Osteocyte (in vitro differentiated cells): ENCODE data around the gene EMC10. TPM values are rescaled to one million over a fixed set of nuclear protein-coding genes. Genes with fewer than 3 reads are reported as not detected.

Experiments used
- DNase-seq: peaks from one replicate; pipeline ENCODE4 v3.0.0; 2021; ENCODE audit warnings: mixed read lengths; ENCODE audit not compliant: unreplicated experiment; ENCODE audit errors: extremely low spot score
- H3K27ac Mint-ChIP-seq: one replicate; pipeline ENCODE4 v1.8.0; 2021; ENCODE audit warnings: mild to moderate bottlenecking, mixed read lengths; ENCODE audit not compliant: unreplicated experiment
- H3K27me3 Mint-ChIP-seq: one replicate; pipeline ENCODE4 v1.8.0; 2021; ENCODE audit warnings: mixed read lengths; ENCODE audit not compliant: unreplicated experiment
- H3K36me3 Mint-ChIP-seq: one replicate; pipeline ENCODE4 v1.8.0; 2021; ENCODE audit warnings: mixed read lengths; ENCODE audit not compliant: unreplicated experiment
- H3K4me1 Mint-ChIP-seq: one replicate; pipeline ENCODE4 v1.8.0; 2021; ENCODE audit warnings: mixed read lengths; ENCODE audit not compliant: unreplicated experiment
- H3K4me3 Mint-ChIP-seq: one replicate; pipeline ENCODE4 v1.8.0; 2021; ENCODE audit warnings: mild to moderate bottlenecking, moderate library complexity, mixed read lengths; ENCODE audit not compliant: unreplicated experiment
- H3K9me3 Mint-ChIP-seq: one replicate; pipeline ENCODE4 v1.8.0; 2021; ENCODE audit warnings: mixed read lengths; ENCODE audit not compliant: unreplicated experiment
- CTCF ChIP-seq: fragments of 200-600 bp; sonication (generic); IDR thresholded peaks from 2 replicates; pipeline ENCODE4 v1.5.0; 2021; ENCODE audit warnings: antibody characterized with exemption, mild to moderate bottlenecking, moderate library complexity
- total RNA-seq: library from RNA; stranded (reverse); gene quantifications from 2 replicates; pipeline ENCODE4 v1.2.1, GENCODE V29; 2021

The EMC10 gene
- total RNA-seq, 1 donor from 2014 or later = 172 TPM

DNA sequence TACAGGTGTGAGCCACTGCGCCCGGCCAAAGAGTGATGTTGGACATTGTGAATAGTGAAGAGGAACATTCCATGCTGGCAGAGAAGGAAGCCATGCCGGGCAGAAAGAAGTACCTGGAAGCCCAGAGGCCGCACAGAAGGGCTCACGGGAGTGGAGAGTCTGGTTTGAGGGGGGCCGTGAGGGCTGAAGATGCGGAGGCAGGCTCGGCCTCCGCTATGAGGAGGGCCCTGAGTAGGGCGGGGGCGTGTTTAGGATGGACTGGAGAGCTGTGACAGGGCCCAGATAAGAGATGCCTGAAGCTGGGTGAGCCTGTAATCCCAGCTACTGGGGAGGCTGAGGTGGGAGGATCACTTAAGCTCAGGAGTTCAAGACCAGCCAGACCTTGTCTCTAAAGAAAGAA, 33.1 kb downstream of the EMC10 start:
- peaks cover 21% of the 10 kb centered on the region for H3K4me1 Mint-ChIP-seq
- DNase-seq = no peak
- no peak for TF ChIP-seq CTCF
- H3K27me3 Mint-ChIP-seq = no peaks in the 10 kb centered on the region
- H3K36me3 Mint-ChIP-seq = peaks cover 3% of the 10 kb centered on the region
- H3K27ac Mint-ChIP-seq = no peak overlapping the region
- H3K9me3 Mint-ChIP-seq = no peaks in the 10 kb centered on the region
- H3K4me3 Mint-ChIP-seq = peak overlapping the region; percentile 97

GRCh38 chr19:50510121-50510670, 33.9 kb downstream of the EMC10 start:
- Mint-ChIP-seq H3K9me3 (no peaks in the 10 kb centered on the region), H3K36me3 (peaks cover 3% of the 10 kb centered on the region), H3K4me1 (peaks cover 21% of the 10 kb centered on the region), H3K27me3 (no peaks in the 10 kb centered on the region), H3K27ac (peak overlapping the region; percentile 99), H3K4me3 (peak overlapping the region; percentile 97)
- no peak for TF ChIP-seq CTCF
- no peak for DNase-seq

- TF ChIP-seq CTCF = no peak
- H3K36me3 Mint-ChIP-seq = peaks cover under 1% of the 10 kb centered on the region
- peak overlapping the region; percentile 99 for H3K27ac Mint-ChIP-seq
- H3K4me3 Mint-ChIP-seq = peak overlapping the region; percentile 97
- H3K4me1 Mint-ChIP-seq = peaks cover 21% of the 10 kb centered on the region
- H3K27me3 Mint-ChIP-seq = no peaks in the 10 kb centered on the region
- H3K9me3 Mint-ChIP-seq = no peaks in the 10 kb centered on the region
- DNase-seq = no peak
These were observed 34.4 kb downstream of the EMC10 start for GRCh38 chr19:50510700-50511068.

- peak; percentile 99 for DNase-seq
- no peak for TF ChIP-seq CTCF
- H3K27me3 Mint-ChIP-seq = no peaks in the 10 kb centered on the region
- H3K27ac Mint-ChIP-seq = peak within 1 kb of the TSS; percentile 99
- no peaks in the 10 kb centered on the region for H3K36me3 Mint-ChIP-seq
- no peaks in the 10 kb centered on the region for H3K9me3 Mint-ChIP-seq
- peak within 1 kb of the TSS; percentile 97 for H3K4me3 Mint-ChIP-seq
- peaks cover 21% of the 10 kb centered on the region for H3K4me1 Mint-ChIP-seq
These were observed 34.9 kb downstream of the EMC10 start, which contains the start of gene JOSD2 for GRCh38 chr19:50511069-50511822. TSS of gene JOSD2 (minus strand) at chr19:50511191. CDS start at chr19:50510431, 760 bp downstream.
